OCI-M2 (cell line): ENCODE measurements around the gene SIVA1.

ENCODE experiments used
- DNase-seq: peaks from one replicate; lab custom pipeline; 2025; ENCODE audit not compliant: unreplicated experiment; lab: John Stamatoyannopoulos, UW

SIVA1 gene

DNA sequence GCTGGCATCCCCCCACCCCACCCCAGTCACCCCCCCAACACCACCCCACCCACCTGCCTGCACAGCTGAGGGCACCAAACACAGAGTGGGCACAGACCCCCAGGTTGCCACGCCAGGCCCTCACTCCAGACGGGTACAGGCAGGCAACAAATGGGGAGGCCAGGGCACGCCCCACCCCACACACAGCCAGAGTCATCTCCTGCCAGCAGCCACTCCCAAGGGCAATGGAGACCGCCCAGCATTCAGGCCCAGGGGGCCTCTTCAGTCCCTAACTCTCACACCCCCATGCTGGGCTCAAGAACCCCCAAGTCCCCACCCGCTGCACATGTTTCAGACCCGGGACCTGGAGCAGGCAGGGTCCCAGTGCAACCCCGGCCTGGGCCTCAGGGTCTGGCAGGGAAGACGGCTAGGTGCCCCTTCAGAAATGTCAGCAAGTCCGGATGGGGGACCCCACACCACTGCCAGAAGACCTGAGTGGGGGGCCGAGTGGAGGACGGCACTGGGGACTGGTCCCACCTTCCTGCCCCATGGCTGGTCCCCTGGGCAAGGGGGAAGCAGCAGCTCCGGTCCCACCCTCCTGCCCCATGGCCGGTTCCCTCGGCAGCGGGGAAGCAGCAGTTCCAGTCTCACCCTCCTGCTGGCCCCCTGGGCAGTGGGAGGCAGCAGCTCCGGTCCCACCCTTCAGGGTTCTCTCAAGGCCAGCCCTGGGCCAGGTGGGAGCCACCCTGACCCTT, 30.7 kb downstream of the SIVA1 start:
- DNase-seq = no peak

- DNase-seq = no peak
These were observed 31.2 kb downstream of the SIVA1 start for GRCh38 chr14:104784218-104784568.

GRCh38 chr14:104784846-104785707, 32.1 kb downstream of the SIVA1 start:
- no peak for DNase-seq

GRCh38 chr14:104785708-104786080, 32.7 kb downstream of the SIVA1 start:
- no peak for DNase-seq

- DNase-seq = no peak
These were observed 33.2 kb downstream of the SIVA1 start for GRCh38 chr14:104786091-104786586.

GRCh38 chr14:104786726-104787675, 34.1 kb downstream of the SIVA1 start:
- DNase-seq = no peak

DNA sequence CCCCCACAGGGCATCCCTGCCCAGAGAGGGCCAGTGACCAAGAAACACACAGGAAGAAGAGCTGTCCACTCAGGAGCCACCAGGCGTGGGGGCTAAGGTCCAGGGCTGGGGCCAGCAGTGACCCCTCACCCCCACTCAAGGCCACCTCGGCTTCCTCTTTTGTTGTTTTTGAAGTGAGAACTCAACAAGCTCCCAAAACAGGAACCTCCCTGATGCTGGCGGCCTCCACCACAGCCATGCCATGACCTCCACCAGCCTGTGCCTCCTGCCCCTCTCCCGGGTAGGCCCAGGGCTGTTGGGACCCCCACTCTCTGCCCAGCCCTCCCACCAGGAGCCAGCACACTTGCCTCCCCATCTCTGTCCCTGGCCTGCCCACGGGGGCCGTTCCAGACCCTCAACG, 34.8 kb downstream of the SIVA1 start:
- no peak for DNase-seq

- no peak for DNase-seq
These were observed 35.3 kb downstream of the SIVA1 start for GRCh38 chr14:104788161-104788818.

GRCh38 chr14:104788873-104789663, 36.1 kb downstream of the SIVA1 start:
- no peak for DNase-seq

- no peak for DNase-seq
These were observed 37.1 kb downstream of the SIVA1 start for GRCh38 chr14:104789752-104790743.

- DNase-seq = no peak
These were observed 38.5 kb downstream of the SIVA1 start for GRCh38 chr14:104791425-104791824.

DNA sequence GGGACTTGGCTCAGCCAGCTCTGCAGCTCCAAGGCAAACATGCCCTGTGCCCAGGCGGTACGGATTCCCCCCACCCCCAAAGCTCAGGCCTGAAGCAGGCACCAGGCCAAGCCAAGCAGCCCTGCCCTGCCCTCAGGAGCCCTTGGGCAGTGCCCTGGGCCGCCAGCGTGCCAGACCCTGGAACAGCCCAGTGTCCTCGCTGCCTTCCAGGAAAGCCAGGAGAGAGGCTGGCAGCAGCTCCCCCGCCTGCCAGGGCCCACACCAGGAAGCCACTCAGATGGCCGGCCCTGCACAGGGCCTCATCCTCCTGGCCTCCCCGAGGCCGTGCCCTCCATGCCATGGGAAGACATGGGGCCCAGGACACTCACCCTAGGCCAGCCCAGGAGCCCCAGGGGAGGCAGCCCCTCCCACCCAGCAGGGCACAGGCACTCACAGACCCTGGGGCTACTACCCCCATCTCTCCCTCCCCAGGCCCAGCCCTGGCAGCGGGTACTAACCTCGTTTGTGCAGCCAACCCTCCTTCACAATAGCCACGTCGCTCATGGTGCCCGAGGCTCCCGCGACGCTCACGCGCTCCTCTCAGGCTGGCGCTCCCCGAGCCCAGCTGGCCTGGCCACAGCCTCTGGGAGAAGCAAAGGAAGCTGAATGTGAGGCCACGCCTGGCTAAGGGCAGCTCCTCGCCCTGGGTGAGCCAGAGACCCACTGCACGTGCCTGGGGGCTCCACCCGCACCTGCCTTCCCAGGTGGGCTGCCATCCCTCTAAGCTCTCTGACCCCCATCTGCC, 39.3 kb downstream of the SIVA1 start:
- DNase-seq = no peak

DNA sequence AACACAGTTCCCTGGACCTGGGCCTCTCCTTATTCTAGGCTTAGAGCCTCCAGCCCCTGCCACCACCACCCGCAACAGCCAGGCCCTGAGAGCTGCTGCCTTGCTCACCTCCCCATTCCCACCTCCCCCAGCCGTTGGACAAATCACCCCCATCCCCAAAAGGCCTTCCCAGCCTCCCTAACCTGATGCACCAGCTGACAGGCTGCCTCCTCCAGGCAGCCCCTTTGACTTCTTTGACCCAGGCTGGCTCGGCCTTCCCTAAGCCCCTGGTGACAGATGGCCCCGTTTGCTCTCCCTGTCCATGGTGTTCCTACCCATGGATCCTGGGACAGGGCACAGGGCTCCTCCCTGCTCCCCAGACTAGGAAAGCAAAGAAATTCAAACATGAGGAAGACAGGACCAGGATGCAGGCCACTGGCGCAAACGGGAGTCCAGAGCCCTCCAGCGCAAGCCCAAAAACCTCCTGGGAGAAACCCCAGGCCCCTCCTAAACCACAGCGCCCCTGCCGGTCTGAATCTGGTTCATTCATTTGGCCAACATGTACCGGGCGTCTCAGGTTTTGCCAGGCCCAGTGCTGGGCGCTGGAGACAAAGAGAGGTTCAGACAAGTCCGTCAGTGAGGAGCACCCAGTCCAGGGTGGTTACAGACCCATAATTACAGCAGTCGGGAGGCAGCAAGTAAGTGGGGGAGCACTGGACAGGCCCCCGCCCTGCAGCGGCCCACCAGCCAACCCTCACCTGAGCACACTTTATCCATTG, 40.2 kb downstream of the SIVA1 start:
- no peak for DNase-seq

DNA sequence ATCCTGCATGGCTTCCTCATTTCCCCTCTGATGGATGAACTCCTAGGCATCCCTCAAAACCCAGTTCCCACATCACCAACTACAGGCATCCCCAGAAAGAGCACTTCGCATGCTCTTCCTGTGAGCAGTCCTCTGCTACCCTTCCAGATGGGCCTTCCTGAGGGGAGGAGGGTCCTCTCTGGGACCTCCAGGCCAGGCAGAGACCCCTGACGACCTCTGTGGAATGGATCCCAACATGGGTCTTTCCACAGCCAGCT, 40.7 kb downstream of the SIVA1 start:
- no peak for DNase-seq

DNA sequence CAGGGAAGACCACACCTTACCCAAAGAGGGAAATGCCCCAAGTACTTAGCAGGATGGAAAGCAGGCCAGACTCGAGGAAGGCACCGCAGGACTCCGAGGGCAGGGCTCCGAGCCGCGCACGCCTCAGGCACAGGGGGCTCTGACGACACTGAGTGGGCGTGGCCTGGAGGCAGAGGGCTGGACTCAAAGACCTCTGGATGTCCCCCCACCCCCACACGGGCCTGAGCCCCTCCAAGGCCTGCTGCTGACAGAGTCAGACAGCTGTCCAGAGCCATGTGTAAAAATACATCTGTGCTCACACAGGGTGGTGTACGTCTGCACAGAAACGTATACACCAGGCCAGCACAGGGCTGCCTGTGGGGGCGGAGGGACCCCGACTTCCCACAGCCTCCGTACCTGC, 41.2 kb downstream of the SIVA1 start:
- no peak for DNase-seq

DNA sequence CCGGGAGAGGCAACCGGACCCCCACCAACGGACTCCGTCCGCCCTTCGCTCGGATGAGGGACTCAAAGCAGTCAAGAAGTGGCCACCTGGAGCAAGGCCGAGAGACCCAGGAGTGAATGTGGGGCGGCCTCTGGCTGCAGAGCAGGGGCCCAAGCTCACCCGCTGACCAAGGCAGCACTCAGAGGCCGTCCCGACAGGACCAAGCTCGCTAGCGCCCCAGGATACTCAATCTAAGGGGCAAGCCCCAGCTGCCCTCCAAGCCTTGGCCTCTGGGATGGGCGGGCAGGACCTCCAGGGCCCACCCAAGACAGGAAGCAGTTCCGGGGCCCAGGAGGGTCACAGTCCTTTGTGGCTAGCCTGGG, 41.7 kb downstream of the SIVA1 start:
- no peak for DNase-seq

- DNase-seq = no peak
These were observed 42.2 kb downstream of the SIVA1 start, which contains the start of gene AKT1 for GRCh38 chr14:104794993-104795780. Gene AKT1 (minus strand): TSS chr14:104795748. CDS start chr14:104792643, 3,105 bp downstream.
